Neural cell (in vitro differentiated cells): ENCODE results near the gene HTR3A.

Experiments
- CTCF ChIP-seq: fragments of 450-650 bp; IDR thresholded peaks from 2 replicates; pipeline ENCODE4 v1.5.1; 2014; ENCODE audit warnings: antibody characterized with exemption, mild to moderate bottlenecking, moderate library complexity; ENCODE audit not compliant: poor library complexity, severe bottlenecking
- EP300 ChIP-seq: fragments of 450-650 bp; conservative IDR thresholded peaks from 2 replicates; pipeline ENCODE4 v1.6.1; 2014; ENCODE audit warnings: antibody characterized with exemption, mild to moderate bottlenecking, moderate library complexity; ENCODE audit not compliant: poor library complexity, severe bottlenecking
- EZH2 ChIP-seq: fragments of 200-600, 300-800 bp; shearing (Covaris generic), sonication (generic); IDR thresholded peaks from 2 replicates; pipeline ENCODE4 v1.6.1; 2014; ENCODE audit warnings: antibody characterized with exemption, low read length, borderline replicate concordance, mild to moderate bottlenecking; ENCODE audit not compliant: insufficient read depth, poor library complexity, severe bottlenecking
- POLR2AphosphoS5 ChIP-seq: IDR thresholded peaks from 2 replicates; pipeline ENCODE4 v1.6.1; 2012
- RAD21 ChIP-seq: fragments of 450-650 bp; conservative IDR thresholded peaks from 2 replicates; pipeline ENCODE4 v1.6.1; 2014; ENCODE audit warnings: antibody characterized with exemption, mild to moderate bottlenecking, moderate library complexity
- TF ChIP-seq, protein P1 (sequence below): IDR thresholded peaks from 2 replicates; pipeline ENCODE4 v1.6.1; 2012; ENCODE audit warnings: borderline replicate concordance

DNA sequence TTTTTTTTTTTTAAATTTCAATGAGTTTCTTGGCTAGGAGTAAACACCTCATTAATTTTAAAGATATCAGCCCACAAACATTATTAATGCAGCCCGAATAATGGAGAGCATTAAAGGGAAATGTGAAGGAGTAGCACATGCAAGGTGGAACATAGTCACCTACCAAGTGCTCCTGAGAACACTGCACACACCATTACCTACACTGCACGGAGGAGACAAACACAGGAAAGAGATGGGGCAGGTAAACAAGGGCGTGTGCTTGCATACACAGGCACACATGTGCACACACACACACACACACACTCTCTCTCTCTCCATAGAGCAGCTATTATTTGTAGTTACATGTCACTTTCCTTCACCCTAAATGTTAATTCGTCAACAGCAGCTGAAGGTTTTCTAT is 40.1 kb upstream of the HTR3A start:
- no peak for TF ChIP-seq CTCF
- no peak for TF ChIP-seq POLR2AphosphoS5
- TF ChIP-seq EZH2: no peak
- no peak for TF ChIP-seq EP300
- TF ChIP-seq, protein P1, sequence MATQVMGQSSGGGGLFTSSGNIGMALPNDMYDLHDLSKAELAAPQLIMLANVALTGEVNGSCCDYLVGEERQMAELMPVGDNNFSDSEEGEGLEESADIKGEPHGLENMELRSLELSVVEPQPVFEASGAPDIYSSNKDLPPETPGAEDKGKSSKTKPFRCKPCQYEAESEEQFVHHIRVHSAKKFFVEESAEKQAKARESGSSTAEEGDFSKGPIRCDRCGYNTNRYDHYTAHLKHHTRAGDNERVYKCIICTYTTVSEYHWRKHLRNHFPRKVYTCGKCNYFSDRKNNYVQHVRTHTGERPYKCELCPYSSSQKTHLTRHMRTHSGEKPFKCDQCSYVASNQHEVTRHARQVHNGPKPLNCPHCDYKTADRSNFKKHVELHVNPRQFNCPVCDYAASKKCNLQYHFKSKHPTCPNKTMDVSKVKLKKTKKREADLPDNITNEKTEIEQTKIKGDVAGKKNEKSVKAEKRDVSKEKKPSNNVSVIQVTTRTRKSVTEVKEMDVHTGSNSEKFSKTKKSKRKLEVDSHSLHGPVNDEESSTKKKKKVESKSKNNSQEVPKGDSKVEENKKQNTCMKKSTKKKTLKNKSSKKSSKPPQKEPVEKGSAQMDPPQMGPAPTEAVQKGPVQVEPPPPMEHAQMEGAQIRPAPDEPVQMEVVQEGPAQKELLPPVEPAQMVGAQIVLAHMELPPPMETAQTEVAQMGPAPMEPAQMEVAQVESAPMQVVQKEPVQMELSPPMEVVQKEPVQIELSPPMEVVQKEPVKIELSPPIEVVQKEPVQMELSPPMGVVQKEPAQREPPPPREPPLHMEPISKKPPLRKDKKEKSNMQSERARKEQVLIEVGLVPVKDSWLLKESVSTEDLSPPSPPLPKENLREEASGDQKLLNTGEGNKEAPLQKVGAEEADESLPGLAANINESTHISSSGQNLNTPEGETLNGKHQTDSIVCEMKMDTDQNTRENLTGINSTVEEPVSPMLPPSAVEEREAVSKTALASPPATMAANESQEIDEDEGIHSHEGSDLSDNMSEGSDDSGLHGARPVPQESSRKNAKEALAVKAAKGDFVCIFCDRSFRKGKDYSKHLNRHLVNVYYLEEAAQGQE: no peak
- no peak for TF ChIP-seq RAD21
